Gastroesophageal sphincter (tissue), 4 donors: ENCODE measurements around the gene COL26A1. TPM values are rescaled to one million over a fixed set of nuclear protein-coding genes. Genes with fewer than 3 reads are reported as not detected.

Source experiments
- ATAC-seq: fragments of 150-250 bp; one replicate; pipeline ENCODE4 v1.9.1; 2016; ENCODE audit warnings: mild to moderate bottlenecking, moderate library complexity
- H3K27ac ChIP-seq, 4 donors: fragments of 200-600 bp; sonication (generic) in 3 of 4; 1 replicate in 3 of 4; 2 replicates in 1 of 4; pipeline ENCODE4 v1.5.1; 2016 to 2019
- H3K27me3 ChIP-seq: fragments of 200-600 bp; sonication (generic); one replicate; pipeline ENCODE4 v1.5.1; 2019
- H3K36me3 ChIP-seq, 2 donors: fragments of 200-600 bp; sonication (generic); one replicate each; pipeline ENCODE4 v1.5.1; 2019; ENCODE audit warnings: control low read depth in 1 of 2
- H3K4me1 ChIP-seq, 3 donors: fragments of 200-600 bp; sonication (generic); 1 replicate in 2 of 3; 2 replicates in 1 of 3; pipeline ENCODE4 v1.5.1; 2016 to 2019; ENCODE audit warnings: control low read depth in 2 of 3
- H3K4me3 ChIP-seq, 2 donors: fragments of 200-600 bp; sonication (generic); one replicate each; pipeline ENCODE4 v1.5.1; 2019; ENCODE audit warnings: mild to moderate bottlenecking in 1 of 2, moderate library complexity in 1 of 2
- H3K9me3 ChIP-seq, 3 donors: fragments of 200-600 bp; sonication (generic); one replicate each; pipeline ENCODE4 v1.5.1; 2017 to 2019; ENCODE audit warnings: control low read depth in 2 of 3
- EP300 ChIP-seq: sonication (generic); formaldehyde crosslinking; IDR thresholded peaks from one replicate; pipeline ENCODE4 v1.6.1; 2017; ENCODE audit warnings: antibody characterized with exemption, mild to moderate bottlenecking
- POLR2A ChIP-seq, 2 donors: fragments of 450-650 bp; IDR thresholded peaks; one replicate each; pipeline ENCODE4 v1.6.1; 2017; ENCODE audit warnings: antibody characterized with exemption in 2 of 2, mild to moderate bottlenecking in 2 of 2, moderate library complexity in 1 of 2
- POLR2AphosphoS5 ChIP-seq: sonication (generic); formaldehyde crosslinking; IDR thresholded peaks from one replicate; pipeline ENCODE4 v1.6.1; 2017; ENCODE audit warnings: antibody characterized with exemption
- WGBS, 2 donors: methylation state at CpG; one replicate each; pipeline ENCODE4 v1.1.5; 2018; ENCODE audit warnings: low coverage in 1 of 2; 5-methylcytosine and 5-hydroxymethylcytosine counted together
- total RNA-seq, 4 donors: library from RNA; depleted of rRNA; stranded (reverse); fragments of >200 nt; gene quantifications; one replicate each; pipeline ENCODE4 v1.1.0, GENCODE V29; 2016
- TF ChIP-seq, protein P1 (sequence below), 4 experiments: fragments of 200-600 bp in 2 of 4; fragments of 450-650 bp in 2 of 4; sonication (generic) in 1 of 4; IDR thresholded peaks; one replicate each; pipeline ENCODE4 v1.5.1; 2017 to 2019; ENCODE audit warnings: antibody characterized with exemption in 4 of 4, mild to moderate bottlenecking in 2 of 4, moderate library complexity in 2 of 4

The COL26A1 gene
- total RNA-seq, 4 donors from 2014 or later = not detected

DNA sequence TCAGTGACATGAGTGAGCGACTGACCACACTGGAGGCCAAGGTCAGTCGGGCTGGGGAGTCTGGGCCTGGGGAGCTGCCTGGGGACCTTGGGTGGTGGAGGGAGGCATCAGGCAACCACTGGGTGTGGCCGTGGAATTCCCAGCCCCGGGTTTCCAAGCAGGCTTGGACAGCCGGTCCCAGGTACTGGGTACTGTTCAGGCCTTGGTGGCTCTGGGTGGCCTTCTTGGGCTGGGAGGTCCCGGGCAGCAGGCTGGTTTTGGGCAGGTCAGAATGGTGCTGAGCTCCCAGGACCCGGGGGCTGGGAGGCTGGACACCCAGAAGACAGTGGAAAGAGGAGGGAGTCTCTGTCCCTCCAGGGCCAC lies 170.4 kb downstream of the COL26A1 start:
- no peak overlapping the region for H3K4me3 ChIP-seq
- WGBS, 2 donors = 100% methylated on average over 1 of the region's 7 CpGs; no CpG with 5 or more reads in 1 of the 2 donors
- ATAC-seq = no peak
- H3K27me3 ChIP-seq = peaks cover 10% of the 10 kb centered on the region
- peaks cover 0 to 28% (median 0%) of the 10 kb centered on the region in 3 donors for H3K4me1 ChIP-seq
- H3K9me3 ChIP-seq = no peaks in the 10 kb centered on the region
- no peak overlapping the region for H3K27ac ChIP-seq
- TF ChIP-seq POLR2AphosphoS5 = no peak
- TF ChIP-seq EP300 = no peak
- TF ChIP-seq POLR2A (IDR thresholded peaks at IDR 0.05) = no peak
- TF ChIP-seq, protein P1, sequence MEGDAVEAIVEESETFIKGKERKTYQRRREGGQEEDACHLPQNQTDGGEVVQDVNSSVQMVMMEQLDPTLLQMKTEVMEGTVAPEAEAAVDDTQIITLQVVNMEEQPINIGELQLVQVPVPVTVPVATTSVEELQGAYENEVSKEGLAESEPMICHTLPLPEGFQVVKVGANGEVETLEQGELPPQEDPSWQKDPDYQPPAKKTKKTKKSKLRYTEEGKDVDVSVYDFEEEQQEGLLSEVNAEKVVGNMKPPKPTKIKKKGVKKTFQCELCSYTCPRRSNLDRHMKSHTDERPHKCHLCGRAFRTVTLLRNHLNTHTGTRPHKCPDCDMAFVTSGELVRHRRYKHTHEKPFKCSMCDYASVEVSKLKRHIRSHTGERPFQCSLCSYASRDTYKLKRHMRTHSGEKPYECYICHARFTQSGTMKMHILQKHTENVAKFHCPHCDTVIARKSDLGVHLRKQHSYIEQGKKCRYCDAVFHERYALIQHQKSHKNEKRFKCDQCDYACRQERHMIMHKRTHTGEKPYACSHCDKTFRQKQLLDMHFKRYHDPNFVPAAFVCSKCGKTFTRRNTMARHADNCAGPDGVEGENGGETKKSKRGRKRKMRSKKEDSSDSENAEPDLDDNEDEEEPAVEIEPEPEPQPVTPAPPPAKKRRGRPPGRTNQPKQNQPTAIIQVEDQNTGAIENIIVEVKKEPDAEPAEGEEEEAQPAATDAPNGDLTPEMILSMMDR (IDR thresholded peaks at IDR 0.05) = no peak
- H3K36me3 ChIP-seq = no peaks in the 10 kb centered on the region

DNA sequence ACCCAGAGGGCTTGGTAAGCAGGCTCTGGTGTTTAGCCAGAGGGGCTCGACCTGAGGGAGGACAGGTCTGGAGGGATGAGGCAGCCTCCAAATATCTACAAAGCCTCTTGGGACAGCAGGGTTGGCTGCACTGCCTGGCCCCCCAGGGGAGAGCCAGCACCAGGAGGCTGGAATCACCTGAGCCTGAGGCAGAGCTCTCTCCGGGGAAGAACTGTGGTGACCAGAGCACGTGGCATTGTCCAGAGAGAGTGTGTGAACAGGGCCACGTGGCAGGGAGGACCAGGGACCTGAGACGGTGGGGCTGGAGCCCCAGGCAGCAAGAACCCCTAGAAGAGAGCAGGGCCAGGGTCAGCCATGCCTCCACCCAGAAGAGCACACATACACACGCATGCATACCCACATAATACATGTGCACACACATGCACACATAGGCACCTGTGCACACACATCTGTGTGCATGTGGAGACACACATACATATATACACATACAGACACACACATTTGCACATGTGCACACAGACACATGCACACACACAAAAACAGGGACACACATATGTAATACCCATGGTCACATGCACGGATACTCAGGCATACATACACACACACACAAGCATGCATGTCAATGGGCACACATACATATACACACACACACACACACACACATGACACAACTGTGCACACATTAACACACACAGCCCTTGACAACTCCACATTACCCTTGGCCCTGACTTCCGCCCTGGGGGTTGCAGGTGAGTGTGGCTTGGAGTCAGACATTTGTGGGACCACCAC lies 171.5 kb downstream of the COL26A1 start:
- no peak for ATAC-seq
- WGBS, 2 donors = 88 to 93% methylated on average over 3 of the region's 8 CpGs
- no peak overlapping the region for H3K4me3 ChIP-seq
- H3K27ac ChIP-seq = no peak overlapping the region
- no peaks in the 10 kb centered on the region for H3K9me3 ChIP-seq
- H3K36me3 ChIP-seq = no peaks in the 10 kb centered on the region
- TF ChIP-seq POLR2A (IDR thresholded peaks at IDR 0.05) (no peak), POLR2AphosphoS5 (no peak)
- H3K4me1 ChIP-seq = peaks cover 0 to 28% (median 0%) of the 10 kb centered on the region in 3 donors
- H3K27me3 ChIP-seq = peaks cover 10% of the 10 kb centered on the region

DNA sequence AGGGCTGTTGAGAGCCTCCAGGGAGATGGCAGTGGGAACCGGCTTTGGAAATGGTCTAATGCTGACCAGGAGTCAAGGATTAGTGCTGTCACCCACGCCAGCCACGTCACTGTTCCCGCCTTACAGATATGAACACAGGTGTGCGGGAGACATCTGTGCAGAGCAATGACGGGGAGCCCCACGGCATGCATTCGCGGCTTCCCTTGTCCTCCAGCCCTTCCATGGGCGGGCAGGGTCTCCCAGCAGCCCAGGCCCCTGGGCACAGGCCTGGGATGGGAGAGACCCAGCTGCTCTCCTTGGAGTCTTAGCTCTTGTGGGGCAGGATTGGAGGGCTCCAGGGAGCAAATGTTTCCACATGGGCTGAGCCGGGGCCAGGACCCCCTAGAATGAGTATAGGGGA lies 172.2 kb downstream of the COL26A1 start:
- Histone ChIP-seq H3K27me3 (peaks cover 10% of the 10 kb centered on the region), H3K27ac (no peak overlapping the region), H3K4me1 (peaks cover 0 to 28% (median 0%) of the 10 kb centered on the region in 3 donors), H3K9me3 (no peaks in the 10 kb centered on the region), H3K36me3 (no peaks in the 10 kb centered on the region), H3K4me3 (no peak overlapping the region)
- TF ChIP-seq EP300 (no peak), POLR2A (IDR thresholded peaks at IDR 0.05) (no peak)
- WGBS, 2 donors = no CpG with 5 or more reads among the region's 11 CpGs
- ATAC-seq = no peak

DNA sequence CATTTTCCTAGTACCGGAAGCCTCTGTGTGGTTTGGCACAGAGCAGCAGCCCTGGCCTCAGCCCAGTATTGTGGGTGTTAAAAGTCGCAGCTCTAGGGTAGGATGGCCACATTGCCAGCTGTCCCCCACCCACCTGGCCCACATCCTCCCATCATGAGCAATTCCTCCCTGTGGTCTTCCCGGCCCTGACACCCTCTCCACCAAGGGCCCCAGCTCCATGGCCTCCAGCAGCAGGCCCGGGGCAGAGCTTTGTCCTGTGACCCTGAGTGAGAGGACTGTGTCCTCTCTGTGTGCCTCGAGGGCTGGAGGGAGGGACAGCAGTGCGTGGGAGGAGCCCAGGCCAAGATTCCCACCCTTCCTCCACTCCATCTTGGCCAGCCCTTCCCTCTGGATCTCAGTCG lies 172.7 kb downstream of the COL26A1 start:
- ATAC-seq = no peak
- Histone ChIP-seq H3K4me3 (no peak overlapping the region), H3K36me3 (no peaks in the 10 kb centered on the region), H3K27me3 (peaks cover 10% of the 10 kb centered on the region), H3K9me3 (no peaks in the 10 kb centered on the region), H3K4me1 (peaks cover 0 to 28% (median 0%) of the 10 kb centered on the region in 3 donors), H3K27ac (no peak overlapping the region)
- 0 to 50% methylated on average over 1 to 2 of the region's 7 CpGs for WGBS, 2 donors
- no peak for TF ChIP-seq POLR2A (IDR thresholded peaks at IDR 0.05)
- TF ChIP-seq, protein P1 (IDR thresholded peaks at IDR 0.05) = no peak
- TF ChIP-seq EP300 = no peak
- TF ChIP-seq POLR2AphosphoS5 = no peak

DNA sequence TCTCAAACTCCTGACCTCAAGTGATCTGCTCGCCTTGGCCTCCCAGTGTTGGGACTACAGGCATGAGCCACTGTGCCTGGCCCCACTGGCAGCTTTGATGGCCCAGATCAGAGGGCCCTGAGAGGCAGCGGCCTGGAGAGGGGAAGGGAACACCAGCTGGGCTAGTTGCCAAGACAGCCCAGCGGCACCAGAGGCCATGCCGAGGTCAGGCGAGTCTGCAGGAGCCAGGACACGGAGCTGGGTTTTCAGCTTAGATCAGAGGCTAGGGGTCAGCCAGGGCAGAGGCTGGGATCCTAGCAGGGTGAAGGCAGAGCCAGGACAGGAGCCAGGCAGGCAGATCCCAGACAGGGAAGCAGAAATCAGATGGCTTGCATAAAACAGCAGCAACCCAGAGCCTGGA lies 173.6 kb downstream of the COL26A1 start:
- Histone ChIP-seq H3K27ac (no peak overlapping the region), H3K36me3 (no peaks in the 10 kb centered on the region), H3K9me3 (no peaks in the 10 kb centered on the region), H3K27me3 (peaks cover 10% of the 10 kb centered on the region), H3K4me1 (peaks cover 0 to 28% (median 0%) of the 10 kb centered on the region in 3 donors), H3K4me3 (no peak overlapping the region)
- no CpG with 5 or more reads among the region's 6 CpGs for WGBS, 2 donors
- TF ChIP-seq POLR2AphosphoS5 (no peak), POLR2A (IDR thresholded peaks at IDR 0.05) (no peak), EP300 (no peak)
- TF ChIP-seq, protein P1 (IDR thresholded peaks at IDR 0.05) = no peak
- ATAC-seq = no peak

DNA sequence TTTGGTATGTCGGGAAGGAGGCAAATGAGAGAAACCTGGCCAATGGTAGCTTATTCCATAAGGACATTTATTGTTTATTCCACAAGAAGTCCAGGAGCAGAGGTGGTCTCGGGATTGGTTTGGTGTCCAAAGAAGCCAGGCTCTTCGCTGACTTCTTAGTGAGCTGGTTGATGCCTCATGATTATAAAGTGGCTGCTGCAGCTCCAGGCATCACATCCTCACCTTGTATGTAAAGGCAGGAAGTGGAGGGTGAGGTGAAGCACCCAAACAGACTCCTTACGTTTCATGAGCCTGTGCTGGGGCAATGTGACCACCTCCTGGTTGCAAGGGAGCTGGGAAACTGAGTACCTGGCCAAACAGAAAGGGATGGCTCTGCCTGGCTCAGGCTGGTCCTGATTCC lies 174.0 kb downstream of the COL26A1 start:
- peaks cover 0 to 28% (median 0%) of the 10 kb centered on the region in 3 donors for H3K4me1 ChIP-seq
- H3K27me3 ChIP-seq = peaks cover 10% of the 10 kb centered on the region
- 87 to 90% methylated on average over 3 of the region's 4 CpGs for WGBS, 2 donors
- no peaks in the 10 kb centered on the region for H3K36me3 ChIP-seq
- H3K4me3 ChIP-seq = no peak overlapping the region
- no peak for TF ChIP-seq EP300
- TF ChIP-seq POLR2AphosphoS5 = no peak
- TF ChIP-seq POLR2A (IDR thresholded peaks at IDR 0.05) = no peak
- TF ChIP-seq, protein P1 (IDR thresholded peaks at IDR 0.05) = no peak
- no peak for ATAC-seq
- H3K9me3 ChIP-seq = no peaks in the 10 kb centered on the region
- H3K27ac ChIP-seq = no peak overlapping the region
